Naive thymus-derived CD4-positive, alpha-beta T cell (primary cell): Measurements from ENCODE around the gene GALNT2. TPM values are rescaled to one million over a fixed set of nuclear protein-coding genes. Genes with fewer than 3 reads are reported as not detected.

ENCODE experiments used
- ATAC-seq: fragments of 150-1000 bp; cut with Tn5 transposase; 2 replicates; pipeline ENCODE4 v1.10.0; 2021; ENCODE audit warnings: mild to moderate bottlenecking, moderate library complexity
- CTCF ChIA-PET: fragments of 350-600 bp; sonication (Branson Sonifier 250); formaldehyde crosslinking; loops from one replicate; lab custom pipeline; 2021; ENCODE audit warnings: antibody characterized with exemption; lab: Charles Lee
- POLR2A ChIA-PET: fragments of 350-600 bp; sonication (Branson Sonifier 250); formaldehyde crosslinking; loops from one replicate; lab custom pipeline; 2021; ENCODE audit warnings: antibody characterized with exemption, inconsistent platforms; lab: Charles Lee
- DNase-seq, 9 donors: peaks; one replicate each; pipeline versions ENCODE4 v3.0.0 to v3.0.0-alpha.2; 2020 to 2022; ENCODE audit warnings: mixed read lengths in 1 of 9
- H3K27ac ChIP-seq: one replicate; pipeline ENCODE4 v1.7.0; 2013; ENCODE audit warnings: mild to moderate bottlenecking, low read depth, low read length, moderate library complexity
- H3K27me3 ChIP-seq, 2 donors: one replicate each; pipeline ENCODE4 v1.7.0; 2013; ENCODE audit warnings: low read length in 2 of 2, mild to moderate bottlenecking in 2 of 2, moderate library complexity in 2 of 2; ENCODE audit not compliant: control insufficient read depth in 2 of 2, insufficient read depth in 2 of 2
- H3K36me3 ChIP-seq, 3 experiments: 1 replicate in 2 of 3; 2 replicates in 1 of 3; pipeline ENCODE4 v1.7.0; 2013; ENCODE audit warnings: low read length in 3 of 3, mild to moderate bottlenecking in 3 of 3, moderate library complexity in 1 of 3; ENCODE audit not compliant: insufficient read depth in 3 of 3, control insufficient read depth in 2 of 3
- H3K4me1 ChIP-seq, 2 donors: one replicate each; pipeline ENCODE4 v1.7.0; 2013; ENCODE audit warnings: low read length in 2 of 2, mild to moderate bottlenecking in 2 of 2, moderate library complexity in 1 of 2; ENCODE audit not compliant: control insufficient read depth in 2 of 2, insufficient read depth in 2 of 2
- H3K4me3 ChIP-seq: 2 replicates; pipeline ENCODE4 v1.7.0; 2013; ENCODE audit warnings: mild to moderate bottlenecking, low read length
- H3K9me3 ChIP-seq, 3 experiments: 1 replicate in 2 of 3; 2 replicates in 1 of 3; pipeline ENCODE4 v1.7.0; 2013; ENCODE audit warnings: low read length in 3 of 3; ENCODE audit not compliant: control insufficient read depth in 2 of 3
- H3K27ac Mint-ChIP-seq, 9 donors: one replicate each; pipeline ENCODE4 v1.8.0; 2020 to 2022; ENCODE audit warnings: mixed read lengths in 9 of 9, mild to moderate bottlenecking in 8 of 9, moderate library complexity in 5 of 9, inconsistent platforms in 2 of 9
- H3K27me3 Mint-ChIP-seq, 5 donors: one replicate each; pipeline ENCODE4 v1.8.0; 2021 to 2022; ENCODE audit warnings: mixed read lengths in 5 of 5, mild to moderate bottlenecking in 1 of 5
- H3K36me3 Mint-ChIP-seq, 5 donors: one replicate each; pipeline ENCODE4 v1.8.0; 2020 to 2022; ENCODE audit warnings: mixed read lengths in 5 of 5, mild to moderate bottlenecking in 3 of 5, inconsistent platforms in 1 of 5
- H3K4me1 Mint-ChIP-seq, 7 donors: one replicate each; pipeline ENCODE4 v1.8.0; 2020 to 2022; ENCODE audit warnings: mixed read lengths in 7 of 7, mild to moderate bottlenecking in 3 of 7, inconsistent platforms in 1 of 7
- H3K4me3 Mint-ChIP-seq, 10 donors: one replicate each; pipeline ENCODE4 v1.8.0; 2020 to 2022; ENCODE audit warnings: mild to moderate bottlenecking in 10 of 10, mixed read lengths in 10 of 10, moderate library complexity in 6 of 10, inconsistent platforms in 2 of 10
- H3K9me3 Mint-ChIP-seq, 11 donors: one replicate each; pipeline ENCODE4 v1.8.0; 2020 to 2022; ENCODE audit warnings: mixed read lengths in 11 of 11, mild to moderate bottlenecking in 4 of 11, inconsistent platforms in 1 of 11, moderate library complexity in 1 of 11
- intact Hi-C, 2 donors: fragments of 100-400 bp; cut with micrococcal nuclease; formaldehyde crosslinking; loops; one replicate each; pipeline ENCODE4 v1.15.1; 2023
- polyA plus RNA-seq, 2 donors: library from polyadenylated mRNA; unstranded; fragments of 300-500 nt; fragmentation: Illumina TruSeq; gene quantifications; one replicate each; pipeline ENCODE4 v1.2.3, GENCODE V29; 2021
- total RNA-seq, 6 experiments: library from RNA in 5 of 6; stranded (reverse) in 5 of 6; gene quantifications; 1 replicate in 5 of 6; 2 replicates in 1 of 6; pipeline ENCODE4 v1.2.3 and lab custom pipeline; 2021 to 2026

The GALNT2 gene
- total and polyA plus RNA-seq, 7 experiments from 2014 or later, result 12.0 to 32.7 (median 23.3) TPM

GRCh38 chr1:230109066-230109465 lies 42.0 kb downstream of the GALNT2 start:
- H3K27ac ChIP-seq, result no peak overlapping the region
- CTCF ChIA-PET, result interaction anchor here (0.7 to 1.3 kb wide), 2 partner anchors 31 to 227 kb away, joined by 3 read pairs; no protein-coding TSS in a partner anchor
- peaks cover 53 to 90% (median 72%) of the 10 kb centered on the region in 7 donors for H3K4me1 Mint-ChIP-seq
- H3K4me3 Mint-ChIP-seq, result peak overlapping the region in 4 of 10 donors; percentile 23 to 54 (median 39)
- peaks cover 5 to 14% of the 10 kb centered on the region in 2 donors for H3K4me1 ChIP-seq
- H3K4me3 ChIP-seq, result no peak overlapping the region
- ATAC-seq (no peak), DNase-seq (no peak)
- peak overlapping the region in 5 of 9 donors; percentile 12 to 84 (median 62) for H3K27ac Mint-ChIP-seq
- H3K27me3 ChIP-seq, result no peaks in the 10 kb centered on the region
- no peaks in the 10 kb centered on the region for H3K9me3 ChIP-seq
- H3K9me3 Mint-ChIP-seq, result no peaks in the 10 kb centered on the region
- no peaks in the 10 kb centered on the region for H3K27me3 Mint-ChIP-seq
- H3K36me3 ChIP-seq, result peaks cover 0 to 5% (median 0%) of the 10 kb centered on the region in 3 experiments
- intact Hi-C loops, result loop anchor here in 1 of 2 donors (2.0 to 10.0 kb wide), 2 partner anchors 58 to 444 kb away; no protein-coding TSS in a partner anchor
- peaks cover 0 to 12% (median 8%) of the 10 kb centered on the region in 5 donors for H3K36me3 Mint-ChIP-seq
- POLR2A ChIA-PET, result no interaction called here

DNA sequence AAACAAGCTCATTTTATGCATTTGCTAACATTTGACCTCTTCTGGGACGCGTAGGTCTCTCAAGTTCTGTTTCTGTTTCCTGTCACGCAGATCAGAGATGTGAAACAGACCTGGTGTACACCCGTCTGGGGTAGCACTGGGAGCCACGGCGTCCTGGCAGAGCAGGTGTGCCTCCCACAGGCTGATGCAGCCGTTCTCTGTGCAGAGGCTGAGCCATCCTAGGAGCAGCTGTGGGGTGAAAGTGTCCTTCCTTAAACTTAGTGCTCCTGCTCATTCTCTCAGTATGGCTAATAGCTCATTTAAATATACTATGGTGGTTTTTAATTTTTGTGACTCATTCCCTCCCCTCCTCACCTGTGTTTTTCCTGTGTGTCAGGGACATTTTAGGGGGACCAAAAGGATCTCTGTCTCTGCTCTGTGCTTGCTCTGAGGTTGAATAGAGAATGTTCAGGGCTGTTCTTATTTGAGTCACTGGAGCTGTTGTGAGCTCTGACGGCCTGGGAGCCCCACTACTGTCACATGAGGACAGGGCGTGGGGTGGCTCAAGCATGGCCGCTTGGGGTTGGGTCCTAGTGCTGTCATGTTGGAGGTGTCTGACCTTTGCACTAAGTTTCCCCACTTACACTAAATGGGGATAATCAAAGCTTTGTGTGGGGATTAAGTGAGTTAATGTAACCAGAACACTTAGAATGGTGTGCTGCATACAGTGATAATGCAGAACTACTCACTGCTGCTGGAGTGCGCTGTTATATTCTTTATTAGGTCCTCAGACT lies 43.0 kb downstream of the GALNT2 start:
- POLR2A ChIA-PET, result no interaction called here

DNA sequence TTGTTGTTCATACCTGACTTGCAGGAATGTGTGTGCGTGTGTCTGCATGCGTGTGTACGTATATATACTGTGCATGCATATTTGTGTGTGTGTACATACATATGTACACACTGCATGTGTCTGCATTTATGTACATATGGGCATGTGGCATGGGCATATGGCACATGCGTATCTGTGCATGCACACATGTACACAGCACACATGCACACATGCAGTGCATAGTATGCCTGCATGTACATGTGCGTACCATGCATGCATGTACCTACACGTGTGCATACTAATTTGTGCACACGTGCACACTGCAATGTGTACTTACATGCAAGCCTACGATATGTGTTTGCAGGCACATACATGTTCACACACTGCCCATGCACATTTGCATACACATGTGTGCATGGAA lies 43.9 kb downstream of the GALNT2 start:
- no peaks in the 10 kb centered on the region for H3K4me1 ChIP-seq
- no peak overlapping the region for H3K4me3 ChIP-seq
- Mint-ChIP-seq H3K36me3 (peaks cover 4 to 23% (median 18%) of the 10 kb centered on the region in 5 donors), H3K4me3 (no peak overlapping the region), H3K27ac (peak overlapping the region in 2 of 9 donors; percentile 45 to 46), H3K9me3 (no peaks in the 10 kb centered on the region), H3K27me3 (no peaks in the 10 kb centered on the region), H3K4me1 (peaks cover 39 to 77% (median 63%) of the 10 kb centered on the region in 7 donors)
- H3K36me3 ChIP-seq, result peaks cover 0 to 7% (median 0%) of the 10 kb centered on the region in 3 experiments
- intact Hi-C loops, result loop anchor here (1.0 to 2.0 kb wide), 4 partner anchors 13 to 450 kb away; partner anchors contain the start of gene GALNT2 (in 1 of the 2)
- H3K27me3 ChIP-seq, result no peaks in the 10 kb centered on the region
- H3K9me3 ChIP-seq, result no peaks in the 10 kb centered on the region
- no peak for ATAC-seq
- ChIA-PET CTCF (interaction anchor here (0.6 to 1.1 kb wide), 2 partner anchors 20 to 454 kb away, joined by 3 read pairs; no protein-coding TSS in a partner anchor), POLR2A (interaction anchor here (0.6 kb wide), 1 partner anchor 510 kb away, joined by 3 read pairs; no protein-coding TSS in a partner anchor)
- DNase-seq, result no peak
- H3K27ac ChIP-seq, result no peak overlapping the region

More for the DNA sequence above, 43.0 kb downstream of the GALNT2 start:
- ATAC-seq (peak; percentile 73), DNase-seq (peak in 7 of 9 donors; percentile 25 to 72 (median 47))
- H3K27ac Mint-ChIP-seq, result peak overlapping the region in 6 of 9 donors; percentile 34 to 84 (median 58)
- no peaks in the 10 kb centered on the region for H3K9me3 ChIP-seq
- H3K4me1 ChIP-seq, result peaks cover 0 to 4% of the 10 kb centered on the region in 2 donors
- H3K9me3 Mint-ChIP-seq, result no peaks in the 10 kb centered on the region
- peaks cover 43 to 85% (median 68%) of the 10 kb centered on the region in 7 donors for H3K4me1 Mint-ChIP-seq
- H3K27ac ChIP-seq, result no peak overlapping the region
- H3K4me3 Mint-ChIP-seq, result peak overlapping the region in 6 of 10 donors; percentile 21 to 54 (median 39)
- peaks cover 0 to 7% (median 0%) of the 10 kb centered on the region in 3 experiments for H3K36me3 ChIP-seq
- no peaks in the 10 kb centered on the region for H3K27me3 Mint-ChIP-seq
- CTCF ChIA-PET, result interaction anchor here (0.7 to 1.3 kb wide), 4 partner anchors 32 to 453 kb away, joined by 3 to 6 read pairs (median 3); no protein-coding TSS in a partner anchor
- no peak overlapping the region for H3K4me3 ChIP-seq
- intact Hi-C loops, result loop anchor here (1.0 to 10.0 kb wide), 6 partner anchors 14 to 449 kb away; partner anchors contain the start of gene GALNT2 (in 1 of the 2)
- H3K27me3 ChIP-seq, result no peaks in the 10 kb centered on the region
- peaks cover 0 to 20% (median 15%) of the 10 kb centered on the region in 5 donors for H3K36me3 Mint-ChIP-seq

GRCh38 chr1:230112131-230112701 lies 45.2 kb downstream of the GALNT2 start:
- peaks cover 5 to 24% (median 18%) of the 10 kb centered on the region in 5 donors for H3K36me3 Mint-ChIP-seq
- H3K36me3 ChIP-seq, result peaks cover 0 to 7% (median 0%) of the 10 kb centered on the region in 3 experiments
- ATAC-seq, result peak; percentile 55
- DNase-seq, result no peak
- H3K27me3 ChIP-seq, result no peaks in the 10 kb centered on the region
- H3K27me3 Mint-ChIP-seq, result no peaks in the 10 kb centered on the region
- H3K4me3 Mint-ChIP-seq, result no peak overlapping the region
- peaks cover 35 to 72% (median 55%) of the 10 kb centered on the region in 7 donors for H3K4me1 Mint-ChIP-seq
- ChIA-PET POLR2A (no interaction called here), CTCF (interaction anchor here (0.6 kb wide), 1 partner anchor 1645 kb away, joined by 4 read pairs; no protein-coding TSS in a partner anchor)
- H3K4me1 ChIP-seq, result no peaks in the 10 kb centered on the region
- no peak overlapping the region for H3K4me3 ChIP-seq
- H3K9me3 Mint-ChIP-seq, result no peaks in the 10 kb centered on the region
- H3K27ac Mint-ChIP-seq, result peak overlapping the region in 3 of 9 donors; percentile 16 to 62 (median 51)
- intact Hi-C loops, result no loop called here
- no peak overlapping the region for H3K27ac ChIP-seq
- H3K9me3 ChIP-seq, result no peaks in the 10 kb centered on the region

DNA sequence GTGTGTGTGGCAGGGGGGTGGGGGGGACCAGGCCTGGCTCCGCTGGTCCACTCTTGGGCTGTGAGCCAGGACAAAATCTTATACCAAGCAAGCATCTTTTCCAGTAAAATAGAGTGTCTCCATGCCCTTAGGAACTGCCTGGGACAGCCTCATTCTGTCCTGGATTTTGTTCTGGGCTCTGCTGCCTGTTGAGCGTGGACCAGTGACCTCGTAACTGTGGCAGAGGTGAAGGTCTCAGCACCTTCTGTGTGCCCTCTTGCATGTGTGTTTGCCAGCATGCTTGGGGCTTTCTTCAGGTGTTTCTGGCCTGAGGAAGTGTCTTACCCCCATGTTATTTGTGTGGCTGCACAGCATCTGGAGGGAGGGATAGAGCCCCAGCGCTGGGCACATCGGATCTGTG lies 45.7 kb downstream of the GALNT2 start:
- Histone ChIP-seq H3K9me3 (no peaks in the 10 kb centered on the region), H3K4me1 (no peaks in the 10 kb centered on the region), H3K36me3 (peaks cover 0 to 7% (median 0%) of the 10 kb centered on the region in 3 experiments), H3K27ac (no peak overlapping the region), H3K27me3 (no peaks in the 10 kb centered on the region), H3K4me3 (no peak overlapping the region)
- DNase-seq (no peak), ATAC-seq (no peak)
- ChIA-PET POLR2A (no interaction called here), CTCF (no interaction called here)
- Mint-ChIP-seq H3K4me3 (peak overlapping the region in 1 of 10 donors; percentile 26), H3K27ac (peak overlapping the region in 2 of 9 donors; percentile 16 to 33), H3K27me3 (no peaks in the 10 kb centered on the region), H3K36me3 (peaks cover 5 to 26% (median 18%) of the 10 kb centered on the region in 5 donors), H3K4me1 (peaks cover 31 to 72% (median 51%) of the 10 kb centered on the region in 7 donors), H3K9me3 (no peaks in the 10 kb centered on the region)
- intact Hi-C loops, result no loop called here

- Histone ChIP-seq H3K9me3 (no peaks in the 10 kb centered on the region), H3K4me3 (no peak overlapping the region), H3K36me3 (peaks cover 0 to 7% (median 0%) of the 10 kb centered on the region in 3 experiments), H3K27me3 (no peaks in the 10 kb centered on the region), H3K27ac (no peak overlapping the region), H3K4me1 (no peaks in the 10 kb centered on the region)
- H3K4me3 Mint-ChIP-seq, result no peak overlapping the region
- ChIA-PET POLR2A (no interaction called here), CTCF (no interaction called here)
- DNase-seq (no peak), ATAC-seq (no peak)
- no peaks in the 10 kb centered on the region for H3K9me3 Mint-ChIP-seq
- peak overlapping the region in 2 of 9 donors; percentile 33 to 43 for H3K27ac Mint-ChIP-seq
- H3K4me1 Mint-ChIP-seq, result peaks cover 30 to 70% (median 51%) of the 10 kb centered on the region in 7 donors
- peaks cover 5 to 28% (median 22%) of the 10 kb centered on the region in 5 donors for H3K36me3 Mint-ChIP-seq
- H3K27me3 Mint-ChIP-seq, result no peaks in the 10 kb centered on the region
- intact Hi-C loops, result no loop called here
Measured at GRCh38 chr1:230113235-230113592, 46.2 kb downstream of the GALNT2 start.
